ENCODE data around the gene PECR.

DNA sequence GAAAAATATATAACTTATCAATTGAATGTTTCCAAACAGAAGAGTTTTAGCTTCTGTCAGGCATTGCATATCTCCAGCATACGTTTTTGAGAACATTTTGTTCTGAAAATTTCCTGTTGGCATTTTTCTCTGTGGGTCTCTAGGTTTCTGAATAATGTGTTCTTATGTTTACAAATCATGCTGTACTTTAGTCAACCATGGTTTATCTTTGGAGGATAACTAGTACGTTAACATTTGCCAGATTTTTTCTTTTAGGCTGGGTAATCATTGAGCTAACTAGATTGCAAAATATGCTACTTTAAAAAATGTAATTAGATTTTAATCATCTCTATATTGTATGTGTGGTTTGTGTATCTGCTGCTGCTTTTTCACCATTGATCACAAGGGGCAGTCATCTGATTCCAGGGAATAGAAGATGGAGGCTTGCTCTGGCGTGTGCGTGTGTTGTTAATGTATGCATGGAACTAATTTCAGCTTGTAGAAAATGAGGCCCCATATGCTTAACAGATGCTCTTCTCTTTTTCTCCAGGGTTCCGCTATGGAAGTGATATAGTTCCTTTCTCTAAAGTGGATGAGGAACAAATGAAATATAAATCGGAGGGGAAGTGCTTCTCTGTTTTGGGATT, 48.9 kb upstream of the PECR start:
- TF ChIP-seq, protein P1, sequence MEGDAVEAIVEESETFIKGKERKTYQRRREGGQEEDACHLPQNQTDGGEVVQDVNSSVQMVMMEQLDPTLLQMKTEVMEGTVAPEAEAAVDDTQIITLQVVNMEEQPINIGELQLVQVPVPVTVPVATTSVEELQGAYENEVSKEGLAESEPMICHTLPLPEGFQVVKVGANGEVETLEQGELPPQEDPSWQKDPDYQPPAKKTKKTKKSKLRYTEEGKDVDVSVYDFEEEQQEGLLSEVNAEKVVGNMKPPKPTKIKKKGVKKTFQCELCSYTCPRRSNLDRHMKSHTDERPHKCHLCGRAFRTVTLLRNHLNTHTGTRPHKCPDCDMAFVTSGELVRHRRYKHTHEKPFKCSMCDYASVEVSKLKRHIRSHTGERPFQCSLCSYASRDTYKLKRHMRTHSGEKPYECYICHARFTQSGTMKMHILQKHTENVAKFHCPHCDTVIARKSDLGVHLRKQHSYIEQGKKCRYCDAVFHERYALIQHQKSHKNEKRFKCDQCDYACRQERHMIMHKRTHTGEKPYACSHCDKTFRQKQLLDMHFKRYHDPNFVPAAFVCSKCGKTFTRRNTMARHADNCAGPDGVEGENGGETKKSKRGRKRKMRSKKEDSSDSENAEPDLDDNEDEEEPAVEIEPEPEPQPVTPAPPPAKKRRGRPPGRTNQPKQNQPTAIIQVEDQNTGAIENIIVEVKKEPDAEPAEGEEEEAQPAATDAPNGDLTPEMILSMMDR (IDR thresholded peaks at IDR 0.05) = no peak
- no peak for TF ChIP-seq POLR2A (IDR thresholded peaks at IDR 0.05)
